Hepatocyte (in vitro differentiated cells): ENCODE measurements around the gene MRTFB.

Experiments used
- EZH2 ChIP-seq: fragments of 200-600 bp; sonication (generic); IDR thresholded peaks from 2 replicates; pipeline ENCODE4 v1.6.1; 2016; ENCODE audit warnings: antibody characterized with exemption, mild to moderate bottlenecking, borderline replicate concordance
- EZH2phosphoT487 ChIP-seq: fragments of 200-600 bp; sonication (generic); IDR thresholded peaks from one replicate; pipeline ENCODE4 v1.6.1; 2018; ENCODE audit warnings: antibody characterized with exemption, mild to moderate bottlenecking, low read depth, moderate library complexity; ENCODE audit not compliant: unreplicated experiment, severe bottlenecking
- TF ChIP-seq, protein P1 (sequence below): fragments of 200-600 bp; sonication (generic); IDR thresholded peaks from 2 replicates; pipeline ENCODE4 v1.5.1; 2016; ENCODE audit warnings: antibody characterized with exemption, mild to moderate bottlenecking; ENCODE audit not compliant: poor library complexity

DNA sequence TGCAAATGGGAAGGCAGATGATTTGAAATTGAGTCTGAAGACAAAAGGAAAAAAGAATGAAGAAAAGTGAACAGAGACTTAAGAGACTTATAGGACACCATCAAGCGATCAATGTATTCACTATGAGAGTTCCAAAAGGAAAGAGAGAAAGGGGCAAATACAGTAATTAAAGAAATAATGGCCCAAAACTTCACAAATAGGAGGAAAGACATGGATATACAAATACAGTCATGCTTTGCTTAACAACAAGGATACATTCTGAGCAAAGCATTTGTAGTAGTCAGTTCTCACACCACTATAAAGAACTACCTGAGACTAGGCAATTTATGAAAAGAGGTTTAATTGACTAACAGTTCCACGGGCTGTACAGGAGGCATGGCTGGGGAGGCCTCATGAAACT, 152.5 kb downstream of the MRTFB start:
- TF ChIP-seq, protein P1, sequence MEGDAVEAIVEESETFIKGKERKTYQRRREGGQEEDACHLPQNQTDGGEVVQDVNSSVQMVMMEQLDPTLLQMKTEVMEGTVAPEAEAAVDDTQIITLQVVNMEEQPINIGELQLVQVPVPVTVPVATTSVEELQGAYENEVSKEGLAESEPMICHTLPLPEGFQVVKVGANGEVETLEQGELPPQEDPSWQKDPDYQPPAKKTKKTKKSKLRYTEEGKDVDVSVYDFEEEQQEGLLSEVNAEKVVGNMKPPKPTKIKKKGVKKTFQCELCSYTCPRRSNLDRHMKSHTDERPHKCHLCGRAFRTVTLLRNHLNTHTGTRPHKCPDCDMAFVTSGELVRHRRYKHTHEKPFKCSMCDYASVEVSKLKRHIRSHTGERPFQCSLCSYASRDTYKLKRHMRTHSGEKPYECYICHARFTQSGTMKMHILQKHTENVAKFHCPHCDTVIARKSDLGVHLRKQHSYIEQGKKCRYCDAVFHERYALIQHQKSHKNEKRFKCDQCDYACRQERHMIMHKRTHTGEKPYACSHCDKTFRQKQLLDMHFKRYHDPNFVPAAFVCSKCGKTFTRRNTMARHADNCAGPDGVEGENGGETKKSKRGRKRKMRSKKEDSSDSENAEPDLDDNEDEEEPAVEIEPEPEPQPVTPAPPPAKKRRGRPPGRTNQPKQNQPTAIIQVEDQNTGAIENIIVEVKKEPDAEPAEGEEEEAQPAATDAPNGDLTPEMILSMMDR = no peak
- TF ChIP-seq EZH2phosphoT487 = no peak
- no peak for TF ChIP-seq EZH2
